Measurements from ENCODE around the gene GCNT2. TPM values are rescaled to one million over a fixed set of nuclear protein-coding genes. Genes with fewer than 3 reads are reported as not detected.

The GCNT2 gene
- total and polyA plus RNA-seq, 2 of the 8 experiments (the other 6 are each of a cell fraction or from before 2014, with no cell fraction given) = 19.3 to 52.5 TPM

DNA sequence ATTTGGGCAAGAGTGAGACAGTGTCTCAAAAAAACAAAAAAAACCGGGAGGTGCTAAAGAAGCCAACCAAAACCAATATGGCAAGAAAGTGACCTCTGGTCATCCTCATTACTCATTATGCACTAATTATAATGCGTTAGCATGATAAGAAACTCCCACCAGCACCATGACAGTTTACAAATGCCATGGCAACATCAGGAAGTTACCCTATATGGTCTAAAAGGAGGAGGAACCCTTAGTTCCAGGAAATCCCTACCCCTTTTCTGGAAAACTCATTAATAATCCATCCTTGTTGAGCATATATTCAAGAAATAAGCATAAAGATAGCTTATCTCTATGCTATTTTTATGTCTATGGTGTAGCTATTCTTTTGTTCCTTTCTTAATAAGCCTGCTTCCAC, 141.6 kb downstream of the GCNT2 start:
- DNase-seq (ENCODE audit: low read depth in 1 of 2, low spot score in 2 of 2) = no peak
- ChIA-PET CTCF (ENCODE audit: partially characterized antibody) (interaction anchor here (1.2 to 1.4 kb wide), 4 partner anchors 30 to 185 kb away, joined by 3 read pairs; no protein-coding TSS in a partner anchor), POLR2A (ENCODE audit: partially characterized antibody) (no interaction called here)
- Histone ChIP-seq H4K5ac (ENCODE audit: insufficient read length, low read depth, low read length) (no peak overlapping the region), H3K9me3 (ENCODE audit: insufficient read depth in 2 of 2, low read depth in 1 of 2, low read length in 1 of 2) (no peaks in the 10 kb centered on the region), H2BK5ac (ENCODE audit: low read depth, low read length) (no peak overlapping the region), H3K4me1 (replicated peaks in 1 of 4; ENCODE audit: control insufficient read depth in 3 of 4, insufficient read depth in 4 of 4, low read length in 3 of 4) (peaks cover 0 to 3% (median 1%) of the 10 kb centered on the region in 4 experiments; a peak in 3 of 7 replicates), H3K14ac (ENCODE audit: insufficient read length) (no peak overlapping the region), H3K4ac (replicated peaks; ENCODE audit: insufficient read length, low read depth, low read length) (no peak overlapping the region), H3K23ac (ENCODE audit: insufficient read length) (no peak overlapping the region), H3K4me3 (ENCODE audit: extremely low read depth in 1 of 4, insufficient read depth in 2 of 4, low read depth in 3 of 4, low read length in 4 of 4) (no peak overlapping the region), H3K9ac (replicated peaks in 1 of 4; ENCODE audit: extremely low read depth in 1 of 4, low read depth in 3 of 4, low read length in 3 of 4) (no peak overlapping the region), H2AK5ac (ENCODE audit: low read depth, low read length) (no peak overlapping the region), H3K23me2 (ENCODE audit: low read depth, low read length) (peaks cover 6% of the 10 kb centered on the region; the same call in 1 of the 2 replicates), H2BK120ac (replicated peaks; ENCODE audit: low read depth, low read length) (no peak overlapping the region), H3K27me3 (replicated peaks in 1 of 4; ENCODE audit: control insufficient read depth in 3 of 4, extremely low read depth in 1 of 4, insufficient read depth in 3 of 4, low read length in 3 of 4) (peaks cover 0 to 5% (median 2%) of the 10 kb centered on the region in 4 experiments; a peak in 3 of 7 replicates), H3K4me2 (ENCODE audit: insufficient read depth in 1 of 2, low read depth in 2 of 2, low read length in 2 of 2) (no peak overlapping the region), H3K27ac (ENCODE audit: low read depth, low read length) (no peak overlapping the region), H3K18ac (ENCODE audit: extremely low read depth, low read length) (no peak overlapping the region), H3K36me3 (ENCODE audit: control insufficient read depth in 2 of 4, insufficient read depth in 4 of 4, low read length in 3 of 4) (no peaks in the 10 kb centered on the region), H2BK12ac (ENCODE audit: low read depth, low read length) (no peak overlapping the region), H2AFZ (ENCODE audit: low read length) (no peak overlapping the region), H2BK15ac (ENCODE audit: low read length) (no peak overlapping the region), H4K91ac (replicated peaks; ENCODE audit: insufficient read length, low read length) (no peak overlapping the region), H3K79me2 (ENCODE audit: control insufficient read depth in 1 of 2, insufficient read depth in 2 of 2, low read length in 2 of 2) (no peaks in the 10 kb centered on the region), H3K79me1 (ENCODE audit: low read depth, low read length) (no peaks in the 10 kb centered on the region), H2BK20ac (ENCODE audit: low read length) (no peak overlapping the region), H4K8ac (ENCODE audit: extremely low read depth, insufficient read depth, low read length) (no peak overlapping the region), H3K56ac (replicated peaks; ENCODE audit: insufficient read length, low read depth, low read length) (no peak overlapping the region), H4K20me1 (replicated peaks in 1 of 2; ENCODE audit: control insufficient read depth in 1 of 2, insufficient read depth in 2 of 2, low read length in 2 of 2) (no peaks in the 10 kb centered on the region)
- 89% methylated on average over 2 of the region's 2 CpGs; no CpG with 5 or more reads in 1 of the 2 experiments for WGBS, 2 experiments (ENCODE audit: extremely low coverage in 1 of 2, insufficient coverage in 1 of 2, insufficient read length in 1 of 2, insufficient replicate concordance in 2 of 2, low coverage in 1 of 2, low lambda C conversion rate in 2 of 2, missing lambda C conversion rate in 1 of 2)
- no peak for FAIRE-seq
- TF ChIP-seq RAD21 (IDR thresholded peaks at IDR 0.05 in 1 of 2, conservative IDR thresholded peaks at IDR 0.05 in 1 of 2; ENCODE audit: low read depth in 2 of 2, low read length in 2 of 2) (no peak), SIRT6 (IDR thresholded peaks at IDR 0.05; ENCODE audit: low read length) (no peak), CBX5 (IDR thresholded peaks at IDR 0.05; ENCODE audit: low read depth, low read length) (no peak)
